AG04450 (cell line): ENCODE results near the gene EPB41L2. TPM values are rescaled to one million over a fixed set of nuclear protein-coding genes. Genes with fewer than 3 reads are reported as not detected.

Source experiments
- CTCF ChIA-PET: fragments of 300-600, 350-600 bp; formaldehyde crosslinking; extraction: SDS; loops from one replicate; lab custom pipeline; 2022; ENCODE audit warnings: antibody characterized with exemption, inconsistent platforms; lab: Charles Lee
- POLR2A ChIA-PET: fragments of 350-600 bp; formaldehyde crosslinking; extraction: SDS; loops from one replicate; lab custom pipeline; 2021; ENCODE audit warnings: antibody characterized with exemption, inconsistent platforms; lab: Yijun Ruan, JAX
- DNase-seq: peaks from one replicate; pipeline ENCODE4 v3.0.0-alpha.2; 2011; ENCODE audit warnings: low read depth, low spot score
- H3K27ac ChIP-seq: one replicate; pipeline ENCODE4 v1.5.1; 2012; ENCODE audit warnings: low read depth, low read length, control low read depth
- H3K27me3 ChIP-seq: one replicate; pipeline ENCODE4 v1.6.0; 2012; ENCODE audit warnings: low read length; ENCODE audit not compliant: control insufficient read depth, insufficient read depth
- H3K4me3 ChIP-seq: 2 replicates; pipeline ENCODE4 v1.5.1; 2011; ENCODE audit warnings: mild to moderate bottlenecking, low read depth, low read length, control low read depth
- H3K9me3 ChIP-seq: 2 replicates; pipeline ENCODE4 v1.5.1; 2012; ENCODE audit warnings: low read length; ENCODE audit not compliant: control insufficient read depth, insufficient read depth
- CTCF ChIP-seq: IDR thresholded peaks from 2 replicates; pipeline ENCODE4 v1.5.1; 2011; ENCODE audit warnings: low read depth, low read length, control low read depth, inconsistent platforms
- polyA plus RNA-seq: library from polyadenylated mRNA; depleted of rRNA; stranded (reverse); fragments of >200 nt; gene quantifications from 2 replicates; pipeline ENCODE4 v1.2.3, GENCODE V29; 2011

Gene EPB41L2
- polyA plus RNA-seq, 1 experiment = 165 TPM

DNA sequence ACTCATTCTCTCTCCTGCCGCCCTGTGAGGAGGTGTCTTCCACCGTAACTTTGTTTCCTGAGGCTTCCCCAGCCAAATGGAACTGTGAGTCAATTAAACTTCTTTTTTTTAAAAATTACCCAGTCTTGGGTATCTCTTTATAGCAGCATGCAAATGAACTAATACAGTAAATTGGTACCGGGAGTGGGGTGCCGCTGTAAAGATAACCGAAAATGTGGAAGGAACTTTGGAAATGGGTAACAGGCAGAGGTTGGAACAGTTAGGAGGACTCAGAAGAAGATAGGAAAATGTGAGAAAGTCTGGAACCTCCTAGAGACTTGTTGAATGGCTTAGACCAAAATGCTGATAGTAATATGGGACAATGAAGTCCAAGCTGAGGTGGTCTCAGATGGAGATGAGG lies 55.8 kb downstream of the EPB41L2 start:
- ChIA-PET CTCF (no interaction called here), POLR2A (no interaction called here)
- Histone ChIP-seq H3K27ac (no peak overlapping the region), H3K4me3 (no peak overlapping the region), H3K27me3 (no peaks in the 10 kb centered on the region), H3K9me3 (peaks cover 17% of the 10 kb centered on the region)
- TF ChIP-seq CTCF = no peak
- DNase-seq = no peak

DNA sequence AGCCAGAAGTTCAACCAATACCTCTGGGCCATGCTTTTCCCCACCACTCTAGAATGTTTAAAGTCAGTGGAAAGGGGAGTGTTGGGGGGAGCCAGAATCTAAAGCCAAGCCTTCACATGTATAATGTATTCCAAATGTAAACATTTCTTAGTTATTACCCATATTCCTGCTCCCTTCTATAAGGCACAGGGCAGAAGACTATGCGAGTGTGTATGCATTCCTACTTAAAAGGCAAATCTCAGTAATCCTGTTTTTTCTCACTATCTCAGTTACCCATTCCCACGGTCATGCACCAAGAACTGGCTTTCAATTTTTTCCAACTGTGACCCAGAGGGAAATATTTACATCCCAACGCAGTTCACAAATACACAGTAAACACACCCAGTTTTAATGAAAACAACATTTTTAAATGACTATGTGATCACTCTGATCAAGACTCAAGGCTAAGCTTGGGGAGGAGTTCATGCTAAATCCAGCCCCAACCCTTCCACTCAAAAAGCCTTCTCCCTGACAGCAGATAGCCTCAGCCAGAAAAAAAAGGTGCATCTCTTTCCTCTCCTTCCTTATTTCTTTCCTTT lies 57.5 kb downstream of the EPB41L2 start:
- CTCF ChIA-PET = interaction anchor here (0.7 kb wide), 2 partner anchors 9 to 120 kb away, joined by 3 to 4 read pairs; no protein-coding TSS in a partner anchor
- no peak for DNase-seq
- Histone ChIP-seq H3K4me3 (no peak overlapping the region), H3K27me3 (no peaks in the 10 kb centered on the region), H3K27ac (no peak overlapping the region), H3K9me3 (peaks cover 17% of the 10 kb centered on the region)
- TF ChIP-seq CTCF = no peak
- POLR2A ChIA-PET = no interaction called here

DNA sequence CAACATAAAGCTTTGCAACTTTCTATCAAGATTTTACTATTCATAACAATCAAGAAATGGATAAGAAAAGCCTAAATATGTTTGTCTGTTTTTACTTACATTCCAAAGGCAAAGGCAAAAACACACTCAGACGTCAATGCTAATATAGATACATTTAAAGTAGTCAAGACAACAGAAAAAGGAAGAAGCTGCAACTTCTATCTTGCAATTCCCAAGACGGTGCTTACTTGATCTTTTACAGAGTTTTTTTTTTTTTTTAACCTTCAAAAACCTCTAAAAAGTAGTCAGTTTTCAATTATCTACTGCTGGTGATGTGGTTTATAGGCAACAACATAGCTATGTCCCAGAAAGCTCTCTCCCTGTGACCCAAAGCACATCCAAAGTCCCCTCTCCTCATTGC lies 58.1 kb downstream of the EPB41L2 start:
- no peak for TF ChIP-seq CTCF
- POLR2A ChIA-PET = no interaction called here
- Histone ChIP-seq H3K27ac (no peak overlapping the region), H3K27me3 (no peaks in the 10 kb centered on the region), H3K9me3 (peaks cover 17% of the 10 kb centered on the region), H3K4me3 (no peak overlapping the region)
- DNase-seq = no peak
- CTCF ChIA-PET = interaction anchor here (0.7 kb wide), 2 partner anchors 9 to 120 kb away, joined by 3 to 4 read pairs; no protein-coding TSS in a partner anchor

GRCh38 chr6:131004387-131004755 lies 58.7 kb downstream of the EPB41L2 start:
- TF ChIP-seq CTCF = no peak

More at GRCh38 chr6:131004387-131004755, 58.7 kb downstream of the EPB41L2 start:
- Histone ChIP-seq H3K27ac (no peak overlapping the region), H3K27me3 (no peaks in the 10 kb centered on the region), H3K9me3 (peaks cover 17% of the 10 kb centered on the region), H3K4me3 (no peak overlapping the region)
- ChIA-PET POLR2A (interaction anchor here (0.7 to 0.8 kb wide), 2 partner anchors 114 to 947 kb away, joined by 4 to 5 read pairs; no protein-coding TSS in a partner anchor), CTCF (interaction anchor here (0.6 kb wide), 1 partner anchor 112 kb away, joined by 3 read pairs; no protein-coding TSS in a partner anchor)
- no peak for DNase-seq
